CD4-positive, alpha-beta T cell treated with Interferon gamma for 1 hour (primary cell): ENCODE results near the gene MSANTD1.

Experiments used
- DNase-seq: peaks from one replicate; pipeline ENCODE4 v3.0.0-alpha.2; 2020

Gene MSANTD1

DNA sequence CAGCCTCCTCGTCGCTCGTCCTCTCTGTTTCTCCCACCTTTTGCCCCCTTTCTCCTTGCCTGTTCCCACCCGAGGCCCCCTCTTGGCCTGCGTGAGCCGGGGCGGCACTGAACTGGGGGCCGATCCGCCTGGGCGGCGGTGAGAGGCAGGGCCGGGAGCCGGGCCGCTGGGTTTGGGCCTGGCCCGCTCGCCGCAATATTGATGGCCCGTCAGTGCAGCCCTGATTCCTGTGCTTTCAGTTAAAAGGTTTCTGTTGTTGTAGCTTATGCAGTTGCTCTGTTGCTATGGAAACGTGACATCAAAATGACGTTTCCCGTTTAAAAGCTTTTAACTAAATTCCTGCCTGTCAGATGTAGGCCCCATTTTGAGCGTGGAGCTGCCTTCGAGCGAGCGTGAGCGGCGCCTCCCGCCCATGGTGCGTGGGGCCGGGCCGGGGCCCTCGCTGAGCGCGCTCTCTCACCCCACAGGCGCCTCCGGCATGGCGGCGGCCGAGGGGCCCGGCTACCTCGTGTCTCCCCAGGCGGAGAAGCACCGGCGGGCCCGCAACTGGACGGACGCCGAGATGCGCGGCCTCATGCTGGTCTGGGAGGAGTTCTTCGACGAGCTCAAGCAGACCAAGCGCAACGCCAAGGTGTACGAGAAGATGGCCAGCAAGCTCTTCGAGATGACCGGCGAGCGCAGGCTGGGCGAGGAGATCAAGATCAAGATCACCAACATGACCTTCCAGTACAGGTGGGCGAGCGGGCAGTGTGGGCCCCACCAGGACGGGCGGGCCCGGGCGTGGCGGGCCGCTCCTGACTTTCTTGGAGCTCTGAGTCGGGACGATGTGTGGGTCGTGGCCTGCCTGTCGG lies at the start of gene MSANTD1:
Gene MSANTD1, plus strand, starts transcription at position 349 of the 851 bp plus-strand sequence. Its CDS starts 64 bp downstream, at position 413.
- no peak for DNase-seq

DNA sequence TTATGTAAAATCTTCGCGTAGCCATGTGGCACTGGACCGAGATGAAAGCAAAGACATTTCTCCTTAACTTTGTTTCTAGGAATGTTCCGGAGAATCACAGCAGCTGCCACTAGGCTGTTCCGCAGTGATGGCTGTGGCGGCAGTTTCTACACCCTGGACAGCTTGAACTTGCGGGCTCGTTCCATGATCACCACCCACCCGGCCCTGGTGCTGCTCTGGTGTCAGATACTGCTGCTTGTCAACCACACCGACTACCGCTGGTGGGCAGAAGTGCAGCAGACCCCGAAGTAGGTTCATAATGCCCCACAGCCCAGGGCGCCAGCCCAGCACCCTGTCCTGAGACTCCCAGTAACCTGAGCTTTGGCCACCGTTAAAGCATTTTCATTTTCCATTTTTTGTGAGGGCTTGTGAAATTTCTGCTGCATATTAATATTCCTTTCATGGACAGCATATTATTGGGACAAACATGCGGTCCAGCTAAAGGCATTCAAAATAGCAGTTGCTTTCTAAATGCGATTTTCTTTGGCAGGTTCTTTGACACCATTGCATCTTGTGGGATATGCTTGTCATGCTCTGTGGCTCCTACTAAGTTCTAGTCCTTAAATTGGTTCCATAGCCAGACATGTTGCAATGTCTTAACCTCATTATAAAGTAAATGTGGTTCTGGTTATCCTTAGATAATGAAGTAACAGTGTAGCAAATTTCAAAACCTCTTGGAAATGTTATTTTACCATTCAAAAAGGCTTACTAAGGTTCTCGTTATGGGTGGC lies 49.1 kb upstream of the MSANTD1 start:
- DNase-seq: no peak

DNA sequence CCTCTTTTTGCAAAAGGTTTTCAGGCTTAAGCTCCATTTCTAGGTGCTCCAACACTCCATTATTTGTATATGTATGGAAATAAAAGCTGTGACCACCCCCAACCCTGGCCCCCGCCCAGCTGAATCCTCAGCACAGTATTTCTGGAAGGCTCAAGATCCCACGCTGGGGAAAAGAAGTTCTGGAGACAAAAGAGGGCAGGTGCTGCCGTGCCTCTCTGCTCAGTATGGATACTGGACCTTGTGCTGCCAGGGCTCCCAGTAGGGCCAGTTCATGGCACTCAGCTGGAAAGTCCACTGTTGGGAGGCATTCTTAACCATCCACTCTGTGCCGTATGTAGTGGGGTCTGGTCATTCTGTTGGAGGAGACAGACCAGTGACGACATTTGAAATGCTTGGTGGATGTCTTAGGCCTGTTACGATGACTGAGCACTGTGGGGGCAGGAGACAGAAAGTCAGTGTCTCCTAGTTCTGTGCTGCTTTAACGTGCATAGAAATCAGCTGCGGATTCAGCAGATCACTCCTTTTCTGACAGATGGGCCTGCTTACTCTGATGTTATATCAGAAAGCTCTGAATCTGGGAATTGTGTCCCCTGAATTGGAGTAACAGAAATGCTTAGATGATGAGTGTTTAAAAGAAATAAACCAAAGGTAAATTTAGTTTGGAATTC lies 48.4 kb upstream of the MSANTD1 start:
- DNase-seq: no peak

DNA sequence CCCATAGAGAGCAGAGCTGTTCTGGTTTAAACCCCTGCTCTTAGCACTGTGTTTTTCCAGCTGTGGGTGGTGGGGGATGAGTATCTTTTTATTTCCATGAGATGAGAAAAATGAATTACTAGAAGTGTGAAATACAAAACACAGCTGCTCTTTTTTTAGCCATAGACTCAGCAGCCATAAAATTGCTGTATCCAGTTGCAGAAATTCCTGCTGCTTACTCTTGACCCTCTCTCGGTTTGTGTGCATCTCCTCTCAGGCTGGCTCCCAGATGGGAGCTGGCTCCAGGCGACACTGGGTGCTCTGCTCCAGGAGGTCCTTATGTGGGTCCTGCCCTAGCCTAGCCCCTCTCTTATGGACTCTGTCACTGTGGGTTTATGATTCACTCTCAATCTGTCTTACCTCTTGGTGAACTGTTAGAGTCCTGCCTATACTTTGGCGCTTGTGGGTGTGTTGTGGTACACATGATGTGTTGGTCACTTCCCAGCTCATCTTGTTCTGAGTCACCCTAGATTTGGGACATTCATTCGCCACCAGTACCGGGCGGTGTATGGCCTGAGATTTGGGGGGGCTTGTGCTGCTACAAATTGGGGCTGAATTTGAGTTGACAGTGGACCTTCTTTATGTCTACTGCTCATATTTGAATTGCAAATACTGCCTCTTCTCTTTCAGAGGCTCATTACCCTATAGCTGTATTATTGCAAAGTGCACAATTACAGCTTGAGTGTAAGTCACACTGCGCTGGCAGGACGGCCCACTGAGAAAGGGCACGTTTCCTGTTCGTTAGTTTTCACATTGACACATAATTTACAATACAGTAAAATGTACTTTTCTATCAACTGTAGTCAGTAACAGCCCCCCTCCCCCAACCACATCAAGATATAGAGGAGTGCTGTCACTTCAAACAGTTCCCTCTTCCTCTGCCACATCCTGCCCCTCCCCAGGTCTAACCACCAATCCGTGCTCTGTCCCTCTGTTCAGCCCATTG lies 46.9 kb upstream of the MSANTD1 start:
- DNase-seq: peak; percentile 66

DNA sequence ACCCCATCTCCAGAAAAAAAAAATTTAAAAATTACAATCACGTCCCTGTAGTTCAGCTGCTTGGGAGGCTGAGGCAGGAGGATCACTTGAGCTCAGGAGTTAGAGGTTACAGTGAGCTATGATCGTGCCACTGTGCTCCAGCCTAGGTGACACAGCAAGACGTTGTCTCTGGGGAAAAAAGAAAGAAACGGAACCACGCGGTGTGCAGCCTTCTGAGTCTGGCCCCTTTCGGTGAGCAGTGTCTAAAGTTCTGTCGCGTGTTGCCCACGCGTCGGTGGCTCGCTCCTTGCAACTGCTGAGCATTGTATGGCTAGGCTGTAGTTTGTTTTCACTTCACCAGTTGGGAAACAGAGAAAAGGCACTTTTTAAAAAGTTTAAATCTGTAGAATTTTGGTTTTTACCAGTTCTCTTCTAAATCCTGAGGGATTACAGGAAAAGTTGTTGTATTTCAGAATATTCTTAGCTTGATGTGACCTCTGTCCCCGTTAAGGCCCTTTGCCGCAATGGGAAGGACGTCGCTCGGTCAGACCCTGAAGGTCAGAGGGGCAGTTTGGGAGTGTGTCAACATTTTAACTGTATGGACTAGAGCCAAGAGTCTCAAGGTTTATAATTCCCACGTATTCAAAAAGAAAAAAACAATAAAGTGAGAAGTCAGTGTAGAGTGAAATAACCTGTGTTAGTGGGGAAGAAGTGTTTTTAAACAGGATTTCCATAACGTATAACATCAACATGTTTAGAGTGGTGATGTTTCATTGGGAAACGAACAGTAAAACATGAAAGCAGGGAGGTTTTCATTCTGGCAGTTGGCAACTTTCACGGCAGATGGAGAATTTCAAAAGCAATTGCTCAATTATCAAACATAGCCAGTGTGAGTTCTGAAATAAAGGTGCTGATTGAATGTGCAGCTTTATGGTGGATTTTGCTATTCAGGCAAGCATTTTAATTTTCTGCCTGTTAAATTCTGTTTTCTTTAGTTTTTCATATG lies 45.8 kb upstream of the MSANTD1 start:
- peak; percentile 5 for DNase-seq

DNA sequence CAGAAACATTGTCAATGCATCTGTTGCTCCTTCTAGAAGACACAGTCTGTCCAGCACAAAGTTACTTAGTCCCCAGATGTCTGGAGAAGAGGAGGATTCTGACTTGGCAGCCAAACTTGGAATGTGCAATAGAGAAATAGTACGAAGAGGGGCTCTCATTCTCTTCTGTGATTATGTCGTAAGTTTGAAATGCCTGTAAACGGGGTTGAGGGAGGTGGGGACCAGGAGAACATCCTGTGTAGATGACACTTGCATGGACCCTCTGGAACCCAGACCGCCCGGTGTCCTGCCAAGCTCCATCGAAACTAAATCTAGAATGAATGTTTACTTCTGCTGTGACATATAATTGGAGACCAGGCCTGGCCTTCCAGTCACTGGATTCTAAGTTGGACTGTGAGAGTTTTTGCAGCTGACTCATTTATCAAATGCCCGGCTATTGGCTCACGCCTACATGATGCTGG lies 45.0 kb upstream of the MSANTD1 start:
- no peak for DNase-seq

DNA sequence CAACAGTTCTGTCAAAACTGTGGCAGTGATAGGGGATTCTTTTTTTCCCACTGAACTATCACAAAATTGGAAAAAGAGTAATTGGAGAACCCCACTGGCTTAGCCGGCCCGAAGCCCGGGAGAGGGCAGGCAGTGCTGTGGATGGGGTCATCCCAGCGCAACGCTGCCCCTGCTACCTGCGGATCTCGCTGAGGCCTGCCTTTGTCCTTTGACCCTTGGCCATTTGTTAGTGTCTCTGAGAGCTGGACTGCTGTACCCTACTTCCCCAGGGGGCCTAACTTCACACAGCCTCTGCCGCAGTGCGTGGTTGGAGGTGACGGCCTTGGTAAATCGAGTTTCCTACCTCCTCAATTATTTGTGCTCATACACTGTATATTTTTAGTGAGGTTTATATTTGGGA lies 43.0 kb upstream of the MSANTD1 start:
- no peak for DNase-seq

DNA sequence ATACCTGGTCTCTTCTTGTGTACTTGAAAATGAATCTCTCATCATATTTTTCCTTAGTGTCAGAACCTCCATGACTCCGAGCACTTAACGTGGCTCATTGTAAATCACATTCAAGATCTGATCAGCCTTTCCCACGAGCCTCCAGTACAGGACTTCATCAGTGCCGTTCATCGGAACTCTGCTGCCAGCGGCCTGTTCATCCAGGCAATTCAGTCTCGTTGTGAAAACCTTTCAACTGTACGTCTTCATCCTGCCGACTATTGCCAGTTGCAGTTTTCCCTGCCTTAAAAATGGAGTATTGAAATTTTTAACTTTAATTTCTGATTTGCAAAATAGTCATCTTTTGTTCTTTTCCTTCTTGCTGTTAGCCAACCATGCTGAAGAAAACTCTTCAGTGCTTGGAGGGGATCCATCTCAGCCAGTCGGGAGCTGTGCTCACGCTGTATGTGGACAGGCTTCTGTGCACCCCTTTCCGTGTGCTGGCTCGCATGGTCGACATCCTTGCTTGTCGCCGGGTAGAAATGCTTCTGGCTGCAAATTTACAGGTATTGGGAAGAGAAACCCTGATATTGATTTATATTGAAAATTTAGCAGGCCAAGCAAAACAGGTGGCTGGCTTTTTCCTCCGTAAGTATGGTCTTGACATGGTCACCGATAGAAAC lies 42.4 kb upstream of the MSANTD1 start:
- no peak for DNase-seq

DNA sequence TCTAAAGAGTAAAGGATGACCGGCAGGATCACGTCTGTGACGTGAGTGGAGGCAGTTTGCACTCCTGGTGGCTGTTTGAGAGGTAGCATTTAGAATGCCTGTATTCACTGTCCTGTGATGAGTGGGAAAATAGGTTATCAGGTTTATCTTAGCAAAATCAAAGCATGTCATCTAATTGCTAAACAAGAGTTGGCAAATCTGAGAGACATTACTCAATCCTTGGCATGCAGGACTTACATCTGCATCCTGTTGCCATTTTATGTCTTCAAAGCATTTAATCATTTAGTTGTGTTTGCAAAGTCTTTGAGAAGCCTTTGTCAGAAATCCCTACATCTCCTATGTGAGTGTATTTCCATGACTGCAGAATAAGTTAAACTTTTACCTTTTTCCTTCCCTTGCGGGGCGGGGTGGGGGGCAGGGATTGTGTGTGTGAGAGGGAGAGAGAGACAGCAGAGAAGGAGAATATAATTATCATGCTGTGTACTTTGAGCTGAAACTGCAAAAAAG lies 41.4 kb upstream of the MSANTD1 start:
- no peak for DNase-seq

DNA sequence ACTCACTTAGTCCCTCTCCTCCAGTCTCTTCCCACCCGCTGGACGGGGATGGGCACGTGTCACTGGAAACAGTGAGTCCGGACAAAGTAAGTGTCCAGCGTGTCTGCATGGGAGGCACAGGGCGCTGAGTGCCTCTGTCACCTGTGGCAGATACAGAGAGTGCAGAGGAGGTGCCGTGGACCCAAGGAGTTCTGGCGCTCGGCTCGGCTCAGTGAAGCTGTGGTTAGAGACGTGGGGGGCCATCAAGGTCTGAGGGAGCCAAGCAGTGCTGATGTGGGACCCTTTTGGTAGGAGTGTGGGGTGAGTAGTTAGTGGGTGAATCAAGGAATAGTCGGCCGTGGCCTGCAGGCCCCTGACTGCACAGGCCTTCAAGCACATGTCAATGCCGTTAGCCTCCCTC lies 40.1 kb upstream of the MSANTD1 start:
- DNase-seq: no peak

DNA sequence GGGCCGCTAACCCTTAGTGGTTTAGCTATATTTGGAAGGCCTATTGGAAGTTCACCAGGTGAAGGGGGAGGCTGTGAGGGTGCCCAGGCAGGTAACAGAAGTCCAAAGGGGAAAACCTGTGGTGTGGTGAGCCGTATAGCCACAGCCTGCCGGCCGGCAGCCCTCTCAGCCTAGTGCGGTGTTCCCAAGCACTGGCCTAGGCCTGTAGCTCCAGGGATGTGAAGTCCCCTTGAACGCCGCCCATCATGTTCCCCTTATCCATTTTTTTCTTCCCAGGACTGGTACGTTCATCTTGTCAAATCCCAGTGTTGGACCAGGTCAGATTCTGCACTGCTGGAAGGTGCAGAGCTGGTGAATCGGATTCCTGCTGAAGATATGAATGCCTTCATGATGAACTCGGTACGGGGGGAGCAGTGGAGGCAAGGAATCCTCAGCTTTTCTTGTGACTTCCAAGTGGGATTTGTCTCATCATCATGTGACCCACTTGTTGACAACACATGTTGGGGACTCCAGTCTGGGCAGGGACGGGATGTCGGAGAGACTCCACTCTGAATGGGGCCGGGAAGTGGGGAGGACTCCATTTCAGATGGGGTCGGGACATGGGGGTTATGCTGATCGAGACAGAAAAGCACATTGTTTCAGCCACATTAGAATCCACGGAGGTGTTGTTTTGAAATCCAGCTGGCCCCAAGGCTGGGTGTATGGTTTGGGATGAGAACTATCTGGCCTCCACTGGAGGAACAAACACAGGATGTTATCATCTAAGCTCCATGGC lies 39.2 kb upstream of the MSANTD1 start:
- no peak for DNase-seq

DNA sequence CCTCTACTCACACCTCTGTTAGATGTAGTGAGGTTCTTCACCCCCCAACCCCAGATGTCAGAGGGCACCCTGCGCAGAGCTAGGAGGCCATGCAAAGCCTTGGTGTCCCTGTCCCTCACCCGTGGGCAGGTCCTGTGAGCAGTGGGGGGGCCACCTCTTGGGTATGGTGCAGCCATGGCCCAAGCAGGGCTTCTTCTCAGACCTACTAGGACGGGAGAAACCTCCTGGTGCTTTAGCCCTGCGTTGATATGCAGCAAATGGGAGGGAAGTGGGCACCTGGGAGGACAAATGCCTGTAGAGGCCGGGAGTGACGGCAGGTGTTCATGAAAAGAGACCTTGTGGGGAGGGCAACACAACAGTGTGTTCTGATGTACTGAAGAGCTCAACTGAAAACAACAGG lies 38.5 kb upstream of the MSANTD1 start:
- no peak for DNase-seq

DNA sequence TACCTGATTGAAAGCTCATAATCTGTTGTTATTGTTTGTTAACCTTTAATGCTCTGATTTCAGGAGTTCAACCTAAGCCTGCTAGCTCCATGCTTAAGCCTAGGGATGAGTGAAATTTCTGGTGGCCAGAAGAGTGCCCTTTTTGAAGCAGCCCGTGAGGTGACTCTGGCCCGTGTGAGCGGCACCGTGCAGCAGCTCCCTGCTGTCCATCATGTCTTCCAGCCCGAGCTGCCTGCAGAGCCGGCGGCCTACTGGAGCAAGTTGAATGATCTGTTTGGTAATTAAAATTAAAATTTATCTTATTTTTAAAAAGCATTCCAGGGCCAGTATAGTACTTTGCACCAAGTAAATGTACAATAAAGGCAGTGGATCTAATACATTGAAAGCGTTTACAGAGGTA lies 37.1 kb upstream of the MSANTD1 start:
- DNase-seq: no peak

DNA sequence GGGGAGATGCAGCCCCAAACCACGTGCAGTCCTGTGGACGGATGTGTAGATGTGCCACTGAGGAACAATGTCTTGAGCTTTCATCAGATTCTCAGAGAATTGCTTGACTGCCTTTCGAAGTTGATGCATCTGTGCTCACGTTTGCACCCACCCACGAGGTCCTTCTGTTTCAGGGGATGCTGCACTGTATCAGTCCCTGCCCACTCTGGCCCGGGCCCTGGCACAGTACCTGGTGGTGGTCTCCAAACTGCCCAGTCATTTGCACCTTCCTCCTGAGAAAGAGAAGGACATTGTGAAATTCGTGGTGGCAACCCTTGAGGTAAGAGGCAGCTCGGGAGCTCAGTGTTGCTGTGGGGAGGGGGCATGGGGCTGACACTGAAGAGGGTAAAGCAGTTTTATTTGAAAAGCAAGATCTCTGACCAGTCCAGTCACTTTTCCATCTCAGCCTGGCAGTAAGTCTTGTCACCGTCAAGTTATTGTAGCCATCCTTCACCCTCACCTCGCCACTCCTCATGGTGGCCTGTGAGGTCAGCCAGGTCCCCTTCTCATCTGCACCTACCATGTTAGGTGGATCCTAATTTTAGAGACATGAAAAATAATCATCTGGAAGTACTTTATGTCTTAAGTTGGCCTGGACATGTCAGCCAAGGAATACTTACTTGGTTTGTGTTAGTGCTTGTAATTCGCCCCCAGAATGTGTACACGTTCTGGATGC lies 36.4 kb upstream of the MSANTD1 start:
- no peak for DNase-seq

DNA sequence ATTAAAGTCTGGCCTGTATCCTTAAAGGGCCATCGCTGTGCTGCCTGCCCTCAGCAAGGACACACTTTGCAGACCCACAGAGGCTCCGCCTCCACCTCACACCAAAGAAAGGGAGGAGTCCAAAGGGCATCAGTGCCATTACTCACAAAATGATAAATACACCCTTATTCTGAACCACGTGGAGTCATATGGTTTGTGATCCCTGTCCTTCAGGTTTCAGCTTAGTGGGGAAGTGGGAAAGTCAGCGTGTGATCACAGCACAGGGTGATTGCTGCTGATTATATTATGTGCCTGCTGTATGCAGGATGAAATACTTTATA lies 35.9 kb upstream of the MSANTD1 start:
- no peak for DNase-seq

DNA sequence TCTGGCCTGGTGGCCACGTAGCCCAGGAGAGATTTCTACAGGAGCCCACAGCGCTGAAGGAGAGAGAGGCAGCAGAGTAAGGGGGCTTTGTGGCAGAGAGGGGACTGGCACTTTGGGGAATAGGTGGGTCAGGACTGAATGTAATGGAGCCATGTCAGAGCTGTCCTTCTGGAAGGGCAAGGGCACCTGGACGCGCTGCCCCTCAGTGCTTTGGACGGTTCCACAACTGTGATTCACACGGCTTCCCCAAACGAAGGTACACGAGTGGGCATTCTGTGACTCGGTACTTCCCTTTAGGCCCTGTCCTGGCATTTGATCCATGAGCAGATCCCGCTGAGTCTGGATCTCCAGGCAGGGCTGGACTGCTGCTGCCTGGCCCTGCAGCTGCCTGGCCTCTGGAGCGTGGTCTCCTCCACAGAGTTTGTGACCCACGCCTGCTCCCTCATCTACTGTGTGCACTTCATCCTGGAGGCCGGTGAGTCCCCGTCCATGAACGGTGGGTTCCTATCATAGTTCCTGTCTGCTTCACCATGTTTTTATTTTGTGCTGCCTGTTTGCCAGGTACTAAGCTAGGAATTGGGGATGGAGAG lies 35.2 kb upstream of the MSANTD1 start:
- DNase-seq: no peak

DNA sequence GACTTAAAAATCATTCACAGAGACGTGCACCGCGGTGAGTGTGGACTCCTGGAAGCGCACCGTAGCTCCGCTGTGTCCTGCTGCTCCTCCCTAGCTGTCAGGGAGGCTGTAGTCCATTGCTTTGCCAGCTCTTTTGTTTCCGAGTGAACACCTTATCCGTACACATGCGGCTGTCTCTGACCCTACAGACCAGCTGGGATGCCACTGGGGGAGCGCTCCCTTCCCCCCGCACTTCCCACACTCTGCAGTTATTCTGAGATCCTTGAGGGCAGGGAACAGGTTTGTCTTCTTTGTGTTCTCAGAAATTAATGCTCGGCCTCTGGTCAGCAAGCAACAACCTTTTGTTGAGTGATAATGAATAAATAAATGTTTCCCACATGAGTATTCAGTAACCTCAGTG lies 33.7 kb upstream of the MSANTD1 start:
- no peak for DNase-seq

DNA sequence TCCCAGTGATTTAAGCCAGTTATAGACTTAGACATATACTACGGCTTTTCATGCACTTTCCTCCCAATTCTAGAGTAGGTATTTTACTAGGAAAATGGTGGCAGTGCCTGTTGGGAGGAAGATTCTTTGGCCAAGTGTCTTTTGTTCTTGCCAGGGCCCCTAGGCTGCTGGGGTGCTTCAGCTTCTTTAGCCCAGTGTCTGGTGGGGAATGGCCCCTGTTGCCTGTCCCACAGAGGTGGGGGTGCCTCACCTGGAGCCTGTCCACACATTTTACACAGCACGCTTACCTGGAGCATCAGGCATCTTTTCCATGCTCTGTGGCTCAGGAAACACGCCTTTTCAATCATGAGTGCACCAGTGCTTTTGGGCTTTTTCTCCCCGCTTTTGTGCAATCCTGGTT lies 33.2 kb upstream of the MSANTD1 start:
- no peak for DNase-seq

DNA sequence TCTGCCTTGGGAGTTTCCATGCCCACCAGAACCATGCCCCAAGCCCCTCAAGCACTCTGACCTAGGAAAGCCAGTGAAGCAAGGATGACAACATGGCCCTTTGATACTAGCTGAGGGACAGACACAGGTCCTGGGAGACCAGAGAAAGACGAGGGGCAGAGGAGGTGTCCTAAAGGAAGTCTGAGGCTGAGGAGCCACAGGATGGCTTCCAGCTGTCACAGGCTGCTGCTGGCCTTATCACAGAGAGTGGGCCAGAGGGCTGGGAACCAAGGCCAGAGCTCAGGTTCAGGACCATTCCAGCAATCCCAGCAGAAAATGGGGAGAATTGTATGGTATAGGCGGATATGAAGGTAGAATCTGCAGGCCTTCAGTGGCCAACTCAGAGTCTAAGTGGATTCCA lies 31.7 kb upstream of the MSANTD1 start:
- DNase-seq: no peak
